ENCODE results near the gene RRAS. TPM values are rescaled to one million over a fixed set of nuclear protein-coding genes. Genes with fewer than 3 reads are reported as not detected.

The RRAS gene
- total RNA-seq, 4 donors from 2014 or later: 31.8 to 97.6 (median 58.2) TPM

GRCh38 chr19:49681830-49682229 is 41.9 kb upstream of the RRAS start:
- DNase-seq: no peak
- H3K9me3 ChIP-seq: no peaks in the 10 kb centered on the region
- in situ Hi-C loops (cut with MboI; ENCODE audit: low pct_ligation_motif_present in 1 of 4, low pct_unique_long_range_greater_than_20kb in 1 of 4, low sequenced_read_pairs in 3 of 4): no loop called here
- TF ChIP-seq POLR2AphosphoS5 (IDR thresholded peaks at IDR 0.05) (no peak), POLR2A (IDR thresholded peaks at IDR 0.05) (no peak), EP300 (IDR thresholded peaks at IDR 0.05; ENCODE audit: low read depth) (no peak), CTCF (IDR thresholded peaks at IDR 0.05) (no peak)
- no peak overlapping the region for H3K27ac ChIP-seq
- H3K36me3 ChIP-seq: peaks cover 0 to 16% (median 10%) of the 10 kb centered on the region in 4 donors
- intact Hi-C loops (cut with DNase I; ENCODE audit: low total_unique reads): loop anchor here (10.0 kb wide), 1 partner anchor 207 kb away; the partner anchor contains the start of gene FLT3LG
- H3K27me3 ChIP-seq: no peaks in the 10 kb centered on the region
- H3K4me1 ChIP-seq: peaks cover 9 to 35% (median 31%) of the 10 kb centered on the region in 4 donors
- no peak overlapping the region for H3K4me3 ChIP-seq
- WGBS, 2 donors (ENCODE audit: low coverage in 1 of 2): 90 to 95% methylated on average over 2 to 19 of the region's 19 CpGs

DNA sequence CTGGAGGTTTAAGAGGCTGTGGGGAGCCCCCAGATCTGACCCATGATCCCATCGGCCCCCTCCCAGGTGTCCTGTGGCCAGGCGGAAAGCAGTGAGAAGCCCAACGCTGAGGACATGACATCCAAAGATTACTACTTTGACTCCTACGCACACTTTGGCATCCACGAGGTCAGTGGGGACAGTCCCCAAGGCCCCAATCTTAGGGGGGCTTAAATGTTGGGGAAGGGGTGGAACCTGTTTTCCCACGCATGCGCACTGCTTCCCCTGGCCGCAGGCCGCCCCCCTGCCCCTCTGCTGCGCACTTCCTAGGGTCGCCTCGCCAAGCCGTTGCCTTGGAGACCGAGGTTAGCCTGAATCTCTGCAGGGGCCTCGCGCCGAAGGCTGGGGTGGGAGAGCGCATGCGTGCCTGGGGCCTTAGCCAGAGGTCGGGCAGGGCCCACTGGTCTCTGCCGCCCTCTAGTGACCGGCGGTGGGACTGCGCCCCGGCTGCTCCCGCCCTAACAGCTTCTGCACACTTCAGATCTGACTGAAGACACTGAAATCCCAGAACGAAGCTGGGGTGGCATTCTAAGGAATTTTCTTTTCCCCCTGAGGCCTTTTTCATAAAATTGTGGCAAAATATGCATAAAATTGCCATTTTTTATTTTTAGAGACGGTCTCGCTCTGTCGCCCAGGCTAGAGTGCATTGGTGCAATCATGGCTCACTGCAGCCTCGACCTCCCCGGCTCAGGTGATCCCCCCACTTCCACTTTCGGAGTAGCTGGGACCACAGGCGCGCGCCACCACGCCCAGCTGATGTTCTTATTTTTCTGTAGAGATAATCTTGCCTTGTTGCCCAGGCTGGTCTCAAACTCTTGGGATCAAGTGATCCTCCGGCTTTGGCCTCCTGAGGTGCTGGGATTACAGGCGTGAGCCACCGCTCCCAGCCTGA is 40.7 kb upstream of the RRAS start:
- intact Hi-C loops (cut with DNase I; ENCODE audit: low total_unique reads): loop anchor here (10.0 kb wide), 1 partner anchor 206 kb away; the partner anchor contains the start of gene FLT3LG
- peak; percentile 93 for DNase-seq
- WGBS, 2 donors (ENCODE audit: low coverage in 1 of 2): 32 to 34% methylated on average over 12 to 38 of the region's 40 CpGs
- H3K9me3 ChIP-seq: no peaks in the 10 kb centered on the region
- H3K4me3 ChIP-seq: peak overlapping the region in 2 of 4 donors; percentile 17 to 21
- peaks cover 0 to 16% (median 10%) of the 10 kb centered on the region in 4 donors for H3K36me3 ChIP-seq
- H3K27me3 ChIP-seq: no peaks in the 10 kb centered on the region
- peaks cover 9 to 40% (median 37%) of the 10 kb centered on the region in 4 donors for H3K4me1 ChIP-seq
- peak overlapping the region; percentile 69 to 99 (median 75) for H3K27ac ChIP-seq
- in situ Hi-C loops (cut with MboI; ENCODE audit: low pct_ligation_motif_present in 1 of 4, low pct_unique_long_range_greater_than_20kb in 1 of 4, low sequenced_read_pairs in 3 of 4): no loop called here
- TF ChIP-seq CTCF (IDR thresholded peaks at IDR 0.05): peak; percentile 98 to 100 (median 99)
- no peak for TF ChIP-seq EP300 (IDR thresholded peaks at IDR 0.05; ENCODE audit: low read depth)

DNA sequence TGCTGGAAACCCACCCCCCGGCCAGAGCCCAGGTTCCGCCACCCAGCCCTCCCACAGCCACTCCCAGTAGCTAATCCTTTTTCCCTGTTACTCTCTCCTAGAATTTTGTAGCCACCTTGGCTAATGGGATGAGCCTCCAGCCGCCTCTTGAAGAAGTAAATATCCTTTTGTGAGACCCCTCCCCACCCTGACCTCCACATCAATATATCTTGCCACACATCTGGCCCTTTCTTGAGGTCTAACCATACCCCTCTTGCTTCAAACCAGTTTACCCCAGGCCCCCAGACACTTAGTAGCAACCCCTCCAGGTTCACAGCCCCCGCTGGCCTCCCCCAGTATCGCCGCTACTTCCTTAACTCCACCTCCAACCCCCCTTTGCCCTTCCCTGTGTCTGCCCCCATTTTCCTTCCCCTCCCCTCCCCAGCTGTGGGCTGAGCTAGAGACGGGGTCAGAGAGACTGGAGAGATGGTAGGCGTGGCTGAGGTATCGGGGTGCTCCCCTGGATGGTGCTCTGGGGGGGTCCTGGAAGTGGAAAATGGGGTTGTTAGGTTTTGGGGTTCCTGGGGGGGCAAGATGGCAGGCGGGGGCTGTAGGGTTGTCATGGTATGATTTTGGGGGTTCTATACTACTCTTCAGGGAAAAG is 39.9 kb upstream of the RRAS start:
- peaks cover 0 to 9% (median 8%) of the 10 kb centered on the region in 4 donors for H3K36me3 ChIP-seq
- peak overlapping the region; percentile 69 to 99 (median 75) for H3K27ac ChIP-seq
- intact Hi-C loops (cut with DNase I; ENCODE audit: low total_unique reads): loop anchor here (10.0 kb wide), 1 partner anchor 205 kb away; the partner anchor contains the start of gene FLT3LG
- no peak for DNase-seq
- TF ChIP-seq CTCF (IDR thresholded peaks at IDR 0.05) (no peak), POLR2A (IDR thresholded peaks at IDR 0.05) (no peak), POLR2AphosphoS5 (IDR thresholded peaks at IDR 0.05) (no peak), EP300 (IDR thresholded peaks at IDR 0.05; ENCODE audit: low read depth) (no peak)
- 68 to 76% methylated on average over 4 to 10 of the region's 10 CpGs for WGBS, 2 donors (ENCODE audit: low coverage in 1 of 2)
- no peaks in the 10 kb centered on the region for H3K27me3 ChIP-seq
- H3K9me3 ChIP-seq: no peaks in the 10 kb centered on the region
- no peak overlapping the region for H3K4me3 ChIP-seq
- in situ Hi-C loops (cut with MboI; ENCODE audit: low pct_ligation_motif_present in 1 of 4, low pct_unique_long_range_greater_than_20kb in 1 of 4, low sequenced_read_pairs in 3 of 4): loop anchor here in 1 of 4 donors (10.0 kb wide), 1 partner anchor 105 kb away; no protein-coding TSS in a partner anchor
- peaks cover 9 to 45% (median 39%) of the 10 kb centered on the region in 4 donors for H3K4me1 ChIP-seq
